SKM-1 treated with dmso at 0.1 percent for 144 hours (cell line): Measurements from ENCODE around the gene IFIH1.

Source experiments
- DNase-seq: peaks from one replicate; lab custom pipeline; 2025; ENCODE audit not compliant: unreplicated experiment; lab: John Stamatoyannopoulos, UW

Gene IFIH1

DNA sequence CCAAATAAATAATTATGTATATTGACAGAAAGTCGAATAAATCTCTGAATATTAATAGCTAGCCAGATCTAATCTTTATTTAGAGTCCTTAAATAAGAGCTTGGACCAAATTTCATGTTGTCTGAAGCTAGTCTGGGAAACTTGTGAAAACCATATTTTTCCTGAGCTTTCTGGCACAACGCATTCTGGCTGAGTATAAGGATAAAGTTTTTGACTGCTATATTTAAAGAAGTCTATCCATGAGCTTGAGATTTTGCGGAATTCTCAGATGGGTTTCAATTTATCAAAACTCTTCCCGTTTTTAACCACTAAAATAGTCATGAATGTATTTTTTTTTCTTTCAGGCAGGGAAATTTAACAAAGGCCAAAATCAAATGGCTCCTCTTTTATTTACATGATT is 99.1 kb downstream of the IFIH1 start:
- no peak for DNase-seq

- no peak for DNase-seq
Observed at GRCh38 chr2:162217598-162217997, 100.9 kb downstream of the IFIH1 start.
